NB4 (cell line): ENCODE results near the gene BRME1.

Experiments used
- CTCF ChIP-seq: IDR thresholded peaks from one replicate; pipeline ENCODE4 v1.5.1; 2012; ENCODE audit warnings: low read depth, low read length
- POLR2A ChIP-seq: IDR thresholded peaks from 2 replicates; pipeline ENCODE4 v1.6.1; 2011; ENCODE audit warnings: mild to moderate bottlenecking; ENCODE audit not compliant: insufficient read length; ENCODE audit errors: extremely low read depth

GRCh38 chr19:13937479-13938300, 31.8 kb upstream of the BRME1 start:
- TF ChIP-seq CTCF (no peak), POLR2A (no peak)
